GM21367 (cell line): ENCODE results near the gene CHCHD3.

Experiments
- ATAC-seq: cut with Tn5 transposase; IDR thresholded peaks from one replicate; pipeline ENCODE4 v1.9.1; 2021; ENCODE audit not compliant: unreplicated experiment

CHCHD3 gene

DNA sequence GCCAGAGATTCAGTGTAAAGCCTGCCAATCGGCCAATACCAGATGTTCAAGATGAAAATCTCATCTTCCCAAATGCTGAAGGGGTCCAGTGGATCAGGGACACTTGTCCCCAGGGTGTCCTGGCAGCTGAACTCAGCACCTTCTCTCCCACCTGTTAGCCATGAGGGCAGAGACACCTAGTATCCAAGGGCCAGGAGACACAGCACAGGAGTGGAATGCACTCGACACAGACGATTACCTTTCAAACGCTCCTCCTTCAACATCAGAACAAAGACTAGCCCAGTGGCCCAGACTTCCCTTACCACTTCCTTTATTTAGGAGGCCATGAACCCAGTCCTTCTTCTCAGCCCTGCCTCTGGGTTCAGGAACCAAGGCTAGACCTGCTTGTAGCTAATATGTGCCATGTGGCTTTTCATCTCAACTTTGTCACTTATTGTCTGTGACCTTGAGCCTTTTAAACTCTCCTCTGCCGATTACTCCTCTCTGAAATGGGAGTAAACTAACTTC, 325.4 kb downstream of the CHCHD3 start:
- no peak for ATAC-seq

DNA sequence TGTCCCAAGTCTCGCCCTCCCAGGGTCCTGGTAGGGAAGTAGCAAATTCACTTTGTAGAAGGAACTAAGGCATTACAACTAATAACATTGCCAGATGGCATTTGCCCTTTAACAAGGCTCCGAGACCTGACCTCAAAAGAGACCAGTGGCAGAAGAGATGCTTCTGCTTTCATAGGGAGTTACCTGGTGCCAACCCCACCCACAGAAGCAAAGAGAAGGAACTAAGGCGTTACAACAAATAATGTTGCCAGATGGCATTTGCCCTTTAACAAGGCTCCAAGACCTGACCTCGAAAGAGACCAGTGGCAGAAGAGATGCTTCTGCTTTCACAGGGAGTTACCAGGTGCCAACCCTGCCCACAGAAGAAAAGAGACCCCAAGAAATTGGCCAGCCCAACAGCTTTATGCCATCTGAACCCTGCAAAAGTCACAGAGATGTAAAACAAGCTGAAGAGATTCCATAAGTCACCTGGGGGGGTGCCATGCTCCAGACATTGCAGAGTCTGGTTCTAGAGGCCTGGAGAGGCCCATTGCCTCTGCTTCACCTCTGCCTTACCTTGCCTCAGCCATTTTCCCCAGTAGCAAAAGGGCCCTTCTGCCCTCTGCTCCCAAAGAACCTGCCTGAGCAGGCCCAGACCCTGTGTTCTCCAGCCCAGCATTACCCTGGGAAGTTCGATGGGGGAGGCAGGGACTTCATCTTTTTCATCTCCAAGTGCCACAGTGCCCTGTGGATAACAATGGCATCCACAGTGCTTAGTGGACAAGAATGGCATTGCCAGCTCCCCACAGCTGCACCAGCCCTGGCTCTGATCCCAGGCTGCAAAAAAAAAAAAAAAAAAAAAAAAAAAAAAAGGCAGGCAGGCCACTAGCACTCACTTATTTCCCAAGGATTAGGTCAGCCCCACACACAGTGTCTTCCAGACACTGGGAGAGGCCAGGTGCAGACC, 326.1 kb downstream of the CHCHD3 start:
- ATAC-seq: no peak

DNA sequence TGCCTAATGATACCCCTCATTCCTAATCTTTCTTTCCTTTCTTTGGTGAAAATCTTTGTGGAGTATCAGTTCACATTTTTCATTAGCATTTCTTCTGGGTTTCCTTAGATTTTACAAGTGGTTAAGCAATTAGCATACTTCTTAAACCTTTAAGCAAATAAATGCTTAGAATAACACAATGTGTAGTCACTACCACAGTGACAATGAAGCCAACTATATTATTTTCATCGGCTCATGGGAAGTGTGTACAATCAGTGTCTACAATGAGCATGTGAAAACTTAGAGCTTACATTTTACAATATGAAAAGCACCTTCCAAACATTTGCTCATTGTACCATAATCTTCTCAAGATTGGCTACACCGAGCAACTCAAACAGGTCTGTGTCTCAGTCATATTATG, 329.5 kb downstream of the CHCHD3 start:
- no peak for ATAC-seq

GRCh38 chr7:132751244-132751647, 330.6 kb downstream of the CHCHD3 start:
- no peak for ATAC-seq

- no peak for ATAC-seq
Observed at GRCh38 chr7:132750530-132751217, 331.2 kb downstream of the CHCHD3 start.

- ATAC-seq: no peak
Observed at GRCh38 chr7:132750096-132750495, 331.8 kb downstream of the CHCHD3 start.

- no peak for ATAC-seq
Observed at GRCh38 chr7:132745510-132745909, 336.4 kb downstream of the CHCHD3 start.

DNA sequence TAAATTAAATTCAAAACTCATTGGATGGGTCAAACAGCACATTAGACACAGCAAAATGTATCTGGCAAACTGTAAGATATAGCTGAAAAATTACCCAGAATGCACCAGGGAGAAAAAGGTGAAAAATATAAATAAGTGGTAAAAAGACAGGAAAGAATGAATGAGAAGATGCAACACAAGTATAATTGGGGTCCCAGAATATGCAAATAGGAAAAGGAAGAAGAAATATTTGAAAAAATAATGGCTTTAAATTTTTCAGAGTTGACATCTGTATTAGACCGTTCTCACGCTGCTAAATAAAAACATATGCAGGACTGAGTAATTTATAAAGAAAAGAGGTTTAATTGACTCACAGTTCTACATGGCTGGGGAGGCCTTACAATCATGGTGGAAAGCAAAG, 337.9 kb downstream of the CHCHD3 start:
- ATAC-seq: no peak

GRCh38 chr7:132742189-132742612, 339.7 kb downstream of the CHCHD3 start:
- ATAC-seq: no peak

DNA sequence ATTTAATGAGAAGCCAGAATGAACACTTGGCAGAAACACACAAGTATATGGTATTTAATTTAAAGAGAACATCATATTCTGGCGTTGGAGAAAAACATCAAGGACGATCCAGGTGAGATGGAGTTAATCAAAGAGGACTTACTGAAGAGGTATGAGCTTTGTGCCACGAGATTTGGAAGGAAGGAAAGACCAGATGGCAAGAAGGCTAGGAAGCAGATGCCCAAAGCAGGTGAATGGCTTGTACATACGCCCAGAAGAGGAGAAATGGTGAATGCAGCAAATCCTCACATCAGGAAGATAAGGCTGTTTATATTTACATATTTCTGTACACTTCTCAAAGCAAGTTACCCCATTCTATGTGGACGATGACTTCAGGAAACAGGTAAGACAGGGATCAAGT, 341.7 kb downstream of the CHCHD3 start:
- ATAC-seq: no peak

GRCh38 chr7:132739271-132739955, 342.5 kb downstream of the CHCHD3 start:
- ATAC-seq: no peak

DNA sequence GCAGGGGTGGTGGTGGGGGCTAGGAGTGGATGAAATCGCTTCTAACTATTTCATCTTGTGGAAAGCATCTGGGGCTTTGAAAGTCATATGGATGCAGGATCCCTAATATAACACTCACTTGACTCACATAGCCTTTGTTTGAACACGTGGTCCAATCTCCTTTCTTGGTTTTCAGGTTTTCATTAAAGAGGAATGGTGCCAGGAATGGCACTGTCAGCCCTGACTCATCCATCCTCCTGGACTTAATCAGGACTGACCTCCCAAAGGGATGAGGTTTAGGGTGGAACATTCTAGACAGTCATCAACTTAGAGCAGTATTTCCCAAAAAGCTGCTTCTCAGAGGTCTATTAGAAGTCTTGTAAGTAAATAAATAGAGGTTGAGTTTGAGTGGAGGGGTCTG, 343.6 kb downstream of the CHCHD3 start:
- ATAC-seq: no peak

GRCh38 chr7:132735476-132735875, 346.4 kb downstream of the CHCHD3 start:
- ATAC-seq: no peak
